ENCODE results near the gene GNG13.

GNG13 gene

GRCh38 chr16:794091-794822 lies 6.3 kb downstream of the GNG13 start:
- DNase-seq (ENCODE audit: low read depth in 2 of 2): no peak

DNA sequence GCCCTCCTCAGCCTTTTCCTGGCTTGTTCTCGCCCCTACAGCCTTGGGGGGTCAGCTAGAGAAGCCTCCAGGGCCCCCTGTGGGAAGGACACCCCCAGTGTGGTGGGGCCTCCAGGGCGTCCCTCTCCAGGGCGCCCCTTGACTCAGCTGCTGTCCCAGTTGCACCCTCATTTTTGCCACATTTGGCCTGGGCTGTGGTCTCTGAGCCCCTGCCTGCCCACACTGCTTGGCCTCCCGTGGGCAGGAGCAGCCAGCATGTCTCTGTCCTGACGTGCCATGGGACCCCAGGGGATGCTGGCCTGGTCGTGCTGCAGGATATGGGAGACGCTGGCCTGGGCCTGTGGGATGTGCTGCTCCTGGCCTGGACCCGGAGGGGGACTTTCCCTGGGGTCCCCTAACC lies 7.1 kb downstream of the GNG13 start:
- no peak for DNase-seq (ENCODE audit: low read depth in 2 of 2)

DNA sequence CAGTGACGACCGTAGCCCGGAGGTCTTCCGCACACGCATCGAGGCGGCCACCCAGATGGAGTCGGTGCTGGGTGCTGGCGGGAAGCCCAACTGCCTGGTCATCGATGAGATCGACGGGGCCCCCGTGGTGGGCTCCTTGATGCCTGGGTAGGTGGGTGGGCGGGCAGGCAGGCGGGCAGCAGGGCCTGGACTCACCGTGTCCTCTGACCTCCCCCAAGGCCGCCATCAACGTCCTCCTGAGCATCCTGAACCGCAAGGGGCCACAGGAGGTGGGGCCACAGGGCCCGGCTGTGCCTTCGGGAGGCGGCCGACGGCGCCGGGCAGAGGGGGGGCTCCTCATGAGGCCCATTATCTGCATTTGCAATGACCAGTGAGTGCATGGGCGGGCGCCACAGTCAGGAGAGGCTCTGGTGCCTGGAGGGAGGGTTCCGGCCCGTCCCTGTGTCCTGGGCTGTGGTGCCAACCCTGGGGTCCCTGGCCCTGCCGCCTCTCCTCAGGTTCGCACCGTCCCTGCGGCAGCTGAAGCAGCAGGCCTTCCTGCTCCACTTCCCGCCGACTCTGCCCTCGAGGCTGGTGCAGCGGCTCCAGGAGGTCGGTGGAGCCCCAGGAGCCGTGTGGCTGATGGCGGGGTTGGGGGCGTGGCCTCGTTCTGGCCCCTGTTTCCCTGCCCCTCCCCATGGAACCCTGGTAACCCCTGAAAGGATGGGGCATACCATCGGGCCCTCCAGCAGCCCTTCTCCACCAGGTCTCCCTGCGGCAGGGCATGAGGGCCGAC lies 8.1 kb downstream of the GNG13 start:
- no peak for DNase-seq (ENCODE audit: low read depth in 2 of 2)

DNA sequence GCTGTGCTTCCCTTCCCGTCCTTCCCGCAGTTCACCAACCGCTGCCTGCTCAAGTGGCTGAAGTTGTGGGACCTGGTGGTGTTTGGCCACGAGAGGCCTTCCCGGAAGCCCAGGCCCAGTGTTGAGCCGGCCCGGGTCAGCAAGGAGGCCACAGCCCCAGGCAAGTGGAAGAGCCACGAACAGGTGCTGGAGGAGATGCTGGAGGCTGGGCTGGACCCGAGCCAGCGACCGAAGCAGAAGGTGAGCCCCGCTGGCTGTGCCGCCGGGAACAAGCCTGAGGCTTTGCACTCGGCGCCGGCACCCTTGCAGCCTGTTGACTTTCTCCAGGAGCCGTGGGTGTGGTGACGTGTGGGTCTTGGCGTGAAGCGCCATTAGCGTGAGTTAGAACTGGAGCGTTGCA lies 9.4 kb downstream of the GNG13 start:
- DNase-seq (ENCODE audit: low read depth in 2 of 2): no peak

GRCh38 chr16:790086-790485 lies 10.4 kb downstream of the GNG13 start:
- DNase-seq (ENCODE audit: low read depth in 2 of 2): no peak

- DNase-seq (ENCODE audit: low read depth in 2 of 2): no peak
Measured at GRCh38 chr16:789191-789850, 11.2 kb downstream of the GNG13 start.

GRCh38 chr16:788399-789126 lies 12.0 kb downstream of the GNG13 start, which contains the start of gene CHTF18:
Gene CHTF18, plus strand, starts transcription at chr16:788620. Its CDS starts 65 bp downstream, at chr16:788685.
- DNase-seq (ENCODE audit: low read depth in 2 of 2): peak; percentile 82 to 90

GRCh38 chr16:787978-788398 lies 12.5 kb downstream of the GNG13 start, which contains the start of gene RPUSD1:
Gene RPUSD1, minus strand, starts transcription at chr16:788381. Its CDS starts 644 bp downstream, at chr16:787737.
- no peak for DNase-seq (ENCODE audit: low read depth in 2 of 2)

- DNase-seq (ENCODE audit: low read depth in 2 of 2): no peak
Measured at GRCh38 chr16:787321-787966, 13.1 kb downstream of the GNG13 start.

GRCh38 chr16:785563-786535 lies 14.7 kb downstream of the GNG13 start:
- DNase-seq (ENCODE audit: low read depth in 2 of 2): peak; percentile 50 to 78

DNA sequence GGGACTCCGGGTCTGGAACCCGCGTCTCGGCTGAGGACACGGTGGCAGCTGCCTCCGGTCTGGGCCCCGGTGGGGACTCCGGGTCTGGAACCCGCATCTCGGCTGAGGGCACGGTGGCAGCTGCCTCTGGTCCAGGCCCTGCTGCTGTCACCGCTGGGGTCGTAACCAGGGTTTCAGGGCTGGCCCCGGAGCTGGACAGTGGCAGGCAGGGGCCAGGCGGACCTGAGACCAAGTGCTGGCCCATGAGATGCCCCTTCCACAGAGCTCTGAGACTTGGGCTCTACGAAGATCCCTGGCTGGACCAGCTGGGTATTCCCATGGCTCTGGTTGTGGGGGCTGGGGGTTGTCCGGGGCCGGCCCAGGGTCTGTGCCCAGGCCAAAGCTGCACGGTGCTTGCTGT lies 16.1 kb downstream of the GNG13 start:
- DNase-seq (ENCODE audit: low read depth in 2 of 2): no peak

DNA sequence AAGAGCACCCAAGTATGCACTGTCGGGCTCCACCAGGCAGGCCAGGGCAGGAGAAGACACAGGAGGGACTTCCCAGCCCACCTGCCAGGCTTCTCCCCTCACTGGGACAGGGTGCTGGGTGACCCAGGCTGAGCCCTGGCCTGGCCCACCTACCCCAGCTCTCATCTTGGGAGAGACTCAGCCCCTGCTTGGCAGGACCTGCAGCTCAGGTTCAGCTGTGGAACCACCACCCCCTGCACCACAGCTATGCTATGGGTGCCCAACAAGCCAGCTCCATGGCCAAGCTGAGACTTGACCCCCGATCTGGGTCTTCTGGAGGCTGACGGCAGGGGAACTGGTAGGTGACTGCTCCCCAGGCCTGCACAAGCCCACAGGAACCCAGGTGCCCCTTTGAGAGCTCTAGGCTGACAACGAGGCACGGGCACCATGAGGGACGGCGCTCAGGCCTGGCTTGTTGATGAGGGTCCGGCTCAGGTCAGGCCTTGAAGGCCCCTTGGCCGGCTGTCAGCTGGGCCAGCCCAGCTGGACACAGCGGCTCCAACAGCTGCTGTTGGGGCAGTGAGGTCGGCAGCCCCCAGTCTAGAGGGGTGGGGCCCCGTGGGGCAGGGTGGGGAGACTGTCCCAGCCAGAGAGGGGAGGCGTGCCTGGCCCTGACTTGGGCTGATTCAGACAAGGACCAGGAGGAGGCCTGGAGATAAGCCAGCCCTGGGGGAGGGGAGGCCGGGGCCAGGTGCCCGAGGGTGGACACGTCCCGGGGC lies 17.0 kb downstream of the GNG13 start:
- no peak for DNase-seq (ENCODE audit: low read depth in 2 of 2)

DNA sequence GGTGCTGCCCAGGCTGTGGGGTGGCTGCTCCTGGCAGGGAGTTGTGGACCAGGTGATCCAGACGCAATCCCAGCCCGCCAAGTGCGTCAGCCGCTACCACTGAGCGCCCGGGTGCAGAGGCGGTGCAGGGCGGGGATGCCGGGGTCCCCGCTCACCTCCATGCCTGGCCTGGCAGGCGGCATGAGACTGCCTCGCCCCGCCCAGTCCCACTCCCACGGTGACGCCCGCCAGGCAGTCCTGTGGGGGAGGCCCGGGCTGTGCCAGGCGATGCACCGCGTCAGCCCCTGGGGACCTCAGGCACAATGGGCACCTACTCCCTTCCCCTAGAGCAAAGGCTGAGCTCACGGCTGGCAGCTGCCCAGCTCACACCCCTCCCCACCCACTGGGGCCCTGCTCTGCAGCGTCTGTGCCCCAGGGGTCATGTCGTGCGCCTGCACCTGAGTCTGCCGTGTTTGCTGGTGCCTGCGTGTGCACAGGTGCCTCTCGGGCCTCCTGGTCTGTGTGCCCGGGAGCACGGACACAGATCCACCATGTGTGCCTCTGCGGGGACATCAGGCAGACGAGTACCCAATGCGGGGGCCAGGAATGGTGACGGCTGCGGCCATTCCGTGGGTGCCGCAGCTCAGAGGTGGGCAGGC lies 17.6 kb downstream of the GNG13 start:
- no peak for DNase-seq (ENCODE audit: low read depth in 2 of 2)

- DNase-seq (ENCODE audit: low read depth in 2 of 2): no peak
Measured at GRCh38 chr16:782258-782657, 18.3 kb downstream of the GNG13 start.

DNA sequence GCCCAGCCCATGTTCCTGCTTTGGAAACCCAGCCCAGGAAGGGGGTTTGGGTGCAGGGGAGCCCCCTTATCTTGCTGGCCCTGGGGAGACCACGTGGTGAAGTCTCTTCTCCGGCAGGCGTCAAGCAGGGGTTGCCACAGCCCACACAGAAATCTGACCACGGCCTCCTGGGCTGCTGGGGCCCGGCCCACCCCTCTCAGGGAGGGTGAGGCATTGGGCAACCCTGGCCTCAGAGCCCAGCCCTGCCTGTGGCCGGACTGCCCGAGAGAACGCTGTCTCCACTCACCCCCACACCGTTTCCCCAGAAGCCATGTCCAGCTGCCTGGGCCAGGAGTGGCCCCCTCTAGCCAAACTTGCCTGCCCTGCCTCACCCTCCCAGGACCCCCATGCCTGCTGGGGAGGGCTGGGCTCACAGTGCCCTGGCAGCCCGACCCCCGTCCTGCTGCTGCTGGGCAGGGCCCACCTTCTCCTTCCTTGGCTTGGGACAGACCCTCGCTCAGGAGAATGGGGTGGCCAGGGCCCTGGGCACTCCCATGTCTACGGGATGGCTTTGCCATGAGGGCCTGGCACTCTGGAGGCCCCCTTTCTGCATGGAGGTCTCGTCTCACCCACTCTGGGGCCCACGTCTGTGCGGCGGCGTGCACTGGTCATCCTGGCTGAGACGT lies 19.1 kb downstream of the GNG13 start:
- DNase-seq (ENCODE audit: low read depth in 2 of 2): no peak

GRCh38 chr16:780296-780695 lies 20.2 kb downstream of the GNG13 start:
- no peak for DNase-seq (ENCODE audit: low read depth in 2 of 2)

- DNase-seq (ENCODE audit: low read depth in 2 of 2): no peak
Measured at GRCh38 chr16:779561-779960, 21.0 kb downstream of the GNG13 start.

GRCh38 chr16:778909-779527 lies 21.5 kb downstream of the GNG13 start:
- no peak for DNase-seq (ENCODE audit: low read depth in 2 of 2)

Measured in stimulated activated CD4-positive, alpha-beta T cell treated with anti-CD3 and anti-CD28 coated beads, Interleukin-15, amount 100 ng/mL, for 48 hours (primary cell).